GM12891 (cell line): ENCODE data around the gene DLGAP1.

Source experiments
- DNase-seq: peaks from one replicate; pipeline ENCODE4 v3.0.0; 2011; ENCODE audit warnings: low spot score; ENCODE audit not compliant: insufficient read length
- FAIRE-seq: peaks from 2 replicates; lab custom pipeline; 2011; peaks lifted over from hg19 to GRCh38; lab: Jason Lieb, UNC
- PAX5 ChIP-seq: IDR thresholded peaks from 2 replicates; pipeline ENCODE4 v1.6.1; 2011; ENCODE audit warnings: low read length, moderate library complexity, mild to moderate bottlenecking; ENCODE audit not compliant: insufficient read depth, severe bottlenecking
- POLR2A ChIP-seq: IDR thresholded peaks from 2 replicates; pipeline ENCODE4 v1.6.1; 2011; ENCODE audit warnings: low read depth, low read length, control low read depth
- POLR2AphosphoS5 ChIP-seq: IDR thresholded peaks from 2 replicates; pipeline ENCODE4 v1.6.1; 2011; ENCODE audit warnings: low read depth, low read length, control low read depth
- POU2F2 ChIP-seq: IDR thresholded peaks from 2 replicates; pipeline ENCODE4 v1.6.1; 2011; ENCODE audit warnings: low read depth, mild to moderate bottlenecking, control low read depth, low read length, moderate library complexity
- SPI1 ChIP-seq: IDR thresholded peaks from 2 replicates; pipeline ENCODE4 v1.6.1; 2011; ENCODE audit warnings: low read depth, low read length, control low read depth
- TAF1 ChIP-seq: IDR thresholded peaks from 2 replicates; pipeline ENCODE4 v1.6.1; 2011; ENCODE audit warnings: low read depth, low read length, control low read depth

The DLGAP1 gene

DNA sequence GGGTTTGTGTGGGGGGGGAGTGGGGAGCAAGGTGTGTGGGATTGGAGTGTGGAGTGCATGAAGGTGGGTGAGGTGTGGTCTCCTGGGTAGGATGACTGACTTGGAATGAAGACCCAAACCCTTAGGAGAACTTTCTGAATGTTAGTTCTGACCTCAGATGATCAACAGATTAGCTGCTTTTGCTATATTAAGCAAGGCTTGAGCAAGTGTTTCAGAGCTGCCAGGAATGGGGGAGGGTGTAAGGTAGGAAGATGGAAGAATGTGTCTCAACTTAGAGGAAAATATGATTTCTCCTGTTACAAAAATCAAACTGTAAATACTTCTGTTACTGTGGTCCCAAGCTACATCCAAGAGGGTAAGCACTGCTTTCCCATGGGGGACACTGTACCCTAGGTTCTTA, 731.6 kb downstream of the DLGAP1 start:
- DNase-seq (no peak), FAIRE-seq (no peak)
- TF ChIP-seq PAX5 (no peak), POLR2AphosphoS5 (no peak), TAF1 (no peak), POLR2A (no peak), POU2F2 (no peak), SPI1 (no peak)

- TF ChIP-seq SPI1 (no peak), POU2F2 (no peak), PAX5 (no peak), POLR2A (no peak), TAF1 (no peak), POLR2AphosphoS5 (no peak)
- no peak for DNase-seq
- FAIRE-seq: no peak
These were observed 732.3 kb downstream of the DLGAP1 start for GRCh38 chr18:3722649-3723433.

- TF ChIP-seq PAX5 (no peak), POLR2A (no peak), TAF1 (no peak), POLR2AphosphoS5 (no peak), POU2F2 (no peak), SPI1 (no peak)
- no peak for DNase-seq
These were observed 733.1 kb downstream of the DLGAP1 start for GRCh38 chr18:3721771-3722648.

DNA sequence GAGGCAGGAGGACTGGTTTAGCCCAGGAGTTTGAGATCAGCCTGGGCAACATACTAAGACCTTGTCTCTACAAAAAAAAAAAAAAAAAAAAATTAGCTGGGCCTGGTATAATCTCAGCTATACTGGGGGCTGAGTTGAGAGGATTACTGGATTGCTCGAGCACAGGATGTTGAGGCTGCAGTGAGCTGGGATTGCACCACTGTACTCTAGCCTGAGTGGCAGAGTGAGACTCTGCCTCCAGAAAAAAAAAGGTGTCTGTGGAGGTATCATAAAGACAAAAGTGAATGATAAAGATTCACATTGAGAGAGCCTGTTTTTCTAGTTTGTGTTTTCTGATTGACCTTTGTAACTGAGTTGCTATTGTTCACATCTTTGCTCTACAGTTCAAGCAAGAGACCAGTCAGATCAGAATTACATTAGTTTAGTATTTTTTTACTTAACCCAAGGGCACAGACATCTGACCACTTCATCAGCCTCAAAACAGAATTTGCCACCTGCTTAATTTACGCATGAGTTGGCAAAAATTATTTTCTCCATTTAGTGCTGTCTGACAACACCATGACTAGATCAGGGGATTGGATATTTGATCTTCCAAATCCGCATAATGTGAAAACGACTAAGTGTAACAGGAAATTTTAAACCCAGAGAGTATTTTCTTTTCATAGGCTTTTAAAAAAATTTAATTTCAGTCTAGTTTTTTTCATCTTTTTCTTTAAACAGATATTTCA, 734.1 kb downstream of the DLGAP1 start:
- no peak for TF ChIP-seq TAF1
- no peak for DNase-seq
- FAIRE-seq: no peak

More at GRCh38 chr18:3721771-3722648, 733.1 kb downstream of the DLGAP1 start:
- no peak for FAIRE-seq

DNA sequence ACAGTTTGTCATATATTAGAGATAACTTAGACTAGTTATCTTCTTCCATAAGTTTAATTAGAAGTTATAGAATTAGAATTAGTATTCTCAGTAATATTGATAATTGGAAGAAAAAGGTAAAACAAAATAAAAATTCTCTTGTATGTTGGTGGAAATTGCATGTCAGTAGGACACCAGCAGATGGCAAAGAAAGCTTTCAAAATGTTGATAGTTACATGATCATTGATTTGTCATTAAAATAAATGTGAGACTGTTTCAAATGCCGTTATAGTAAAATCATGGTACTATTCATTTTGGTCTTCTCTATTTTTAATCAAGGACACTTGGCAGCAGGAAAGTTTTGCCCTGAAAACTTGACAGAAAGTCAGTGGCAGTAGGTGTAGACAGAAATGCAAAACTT, 734.9 kb downstream of the DLGAP1 start:
- TF ChIP-seq TAF1 (no peak), PAX5 (no peak), POU2F2 (no peak), POLR2A (no peak), POLR2AphosphoS5 (no peak), SPI1 (no peak)
- no peak for DNase-seq
- no peak for FAIRE-seq

DNA sequence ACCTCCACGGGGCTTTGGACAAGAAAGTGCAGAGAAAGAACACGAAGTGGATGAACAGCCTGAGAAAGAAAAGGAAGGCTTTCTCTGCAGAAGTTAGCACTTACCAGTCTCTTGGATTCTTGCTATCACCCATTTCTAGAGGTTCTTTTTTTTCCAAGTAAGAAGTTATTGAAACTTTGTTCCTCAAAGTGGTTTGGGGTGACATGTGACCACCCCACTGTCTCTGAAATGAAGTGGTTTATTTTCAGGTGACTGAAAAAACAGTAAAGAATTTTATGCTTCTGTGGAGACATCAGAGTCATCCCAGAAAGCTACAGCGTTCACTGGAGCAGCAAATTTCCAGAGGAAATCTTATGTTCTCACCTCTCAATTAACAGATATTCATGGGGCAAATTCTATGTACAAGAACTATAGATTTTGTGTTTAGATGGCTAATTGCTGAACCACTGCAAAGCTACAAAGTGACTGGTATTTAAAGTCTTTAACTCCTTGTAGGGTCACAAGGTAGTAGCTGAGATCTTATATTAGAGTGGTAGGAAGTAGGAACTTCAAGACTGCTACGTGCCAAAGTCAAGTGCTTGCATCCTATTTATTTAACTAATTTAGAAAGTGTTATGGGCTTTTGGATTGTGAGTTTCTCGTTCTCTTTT, 737.6 kb downstream of the DLGAP1 start:
- FAIRE-seq (no peak), DNase-seq (no peak)
- TF ChIP-seq POLR2AphosphoS5 (no peak), SPI1 (no peak), POU2F2 (no peak), POLR2A (no peak), TAF1 (no peak), PAX5 (no peak)

DNA sequence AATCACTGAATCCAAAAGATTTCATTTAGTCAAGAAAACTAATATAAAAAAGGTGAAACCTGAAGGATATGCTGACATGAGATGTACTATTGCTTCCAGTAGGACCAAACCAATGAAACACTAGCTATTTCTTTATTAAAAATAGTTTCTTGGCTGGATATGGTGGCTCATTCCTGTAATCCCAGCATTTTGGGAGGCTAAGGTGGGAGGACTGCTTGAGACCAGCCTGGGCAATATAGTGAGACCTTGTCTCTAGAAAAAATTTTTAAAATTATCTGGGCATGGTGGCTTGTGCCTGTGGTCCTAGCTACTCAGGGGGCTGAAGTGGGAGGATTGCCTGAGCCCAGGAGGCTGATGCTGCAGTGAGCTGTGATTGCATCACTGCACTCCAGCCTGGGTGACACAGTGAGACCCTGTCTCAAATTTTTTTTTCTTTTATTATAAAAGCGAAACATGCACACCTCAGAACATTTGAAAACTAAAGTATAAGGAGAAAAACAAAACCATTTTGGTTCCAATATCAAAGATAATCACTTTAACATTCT, 738.9 kb downstream of the DLGAP1 start:
- FAIRE-seq (no peak), DNase-seq (no peak)
- no peak for TF ChIP-seq POU2F2
- no peak for TF ChIP-seq POLR2A
- TF ChIP-seq TAF1: no peak
- TF ChIP-seq PAX5: no peak
- no peak for TF ChIP-seq POLR2AphosphoS5
- TF ChIP-seq SPI1: no peak

DNA sequence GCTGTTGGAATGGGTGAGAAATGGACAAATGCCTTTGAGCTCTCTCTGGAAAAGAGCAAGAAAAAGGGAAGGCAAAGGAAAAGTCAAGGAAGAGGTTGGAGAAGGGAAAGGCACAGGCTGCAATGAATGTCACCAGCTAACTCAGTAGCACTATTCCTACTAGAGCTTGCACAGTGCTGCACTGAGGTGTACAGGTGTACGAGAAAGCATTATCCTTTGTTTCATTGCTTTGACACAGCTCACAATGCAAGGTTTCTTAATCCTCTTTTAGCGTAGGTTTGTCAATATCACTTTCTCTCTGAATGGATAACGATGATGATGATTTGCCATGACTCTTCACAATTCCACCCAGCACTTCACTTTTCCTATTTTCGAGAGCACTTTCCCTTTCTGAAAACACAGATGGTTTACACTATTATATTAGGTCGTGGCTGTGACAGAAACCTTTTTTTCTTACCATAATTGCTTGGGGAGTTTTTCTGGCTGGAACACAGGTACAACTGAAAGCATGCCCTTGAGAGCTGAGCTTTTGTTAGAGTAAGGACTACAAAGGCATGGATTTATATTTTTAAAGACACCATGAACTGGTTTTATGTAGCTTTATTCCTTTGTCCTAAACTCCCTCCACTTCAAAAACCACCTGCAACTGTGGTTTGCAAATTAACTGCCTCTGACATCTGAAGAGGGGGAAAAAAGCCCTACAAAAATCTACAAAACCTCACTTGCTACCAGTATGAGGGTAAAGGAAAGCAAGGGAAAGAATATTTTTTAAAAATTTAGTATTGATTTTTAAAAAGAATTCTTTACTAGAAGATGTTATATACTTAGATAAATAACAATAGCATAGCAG, 739.7 kb downstream of the DLGAP1 start:
- no peak for DNase-seq
- no peak for FAIRE-seq
- TF ChIP-seq POLR2AphosphoS5: no peak
- no peak for TF ChIP-seq PAX5
- no peak for TF ChIP-seq SPI1
- no peak for TF ChIP-seq TAF1
- TF ChIP-seq POLR2A: no peak
- no peak for TF ChIP-seq POU2F2
